ENCODE results near the gene KRTAP2-3. TPM values are rescaled to one million over a fixed set of nuclear protein-coding genes. Genes with fewer than 3 reads are reported as not detected.
"Not testable (repeated sequence)": the region's sequence is repeated elsewhere in the genome, so short reads cannot be mapped to it uniquely, and the experiment has no call there.

KRTAP2-3 gene
- total RNA-seq, 2 donors from 2014 or later: not detected

GRCh38 chr17:41063449-41063848 is 3.5 kb upstream of the KRTAP2-3 start:
- no peak overlapping the region for H3K9ac ChIP-seq (ENCODE audit: extremely low read depth, low read length, poor library complexity, severe bottlenecking)
- Mint-ChIP-seq H3K36me3 (ENCODE audit: low read depth) (no peaks in the 10 kb centered on the region), H3K27me3 (ENCODE audit: insufficient read depth) (no peaks in the 10 kb centered on the region), H3K4me3 (no peak overlapping the region), H3K9me3 (no peaks in the 10 kb centered on the region), H3K4me1 (peaks cover 3% of the 10 kb centered on the region), H3K27ac (no peak overlapping the region)
- H3K36me3 ChIP-seq (ENCODE audit: control insufficient read depth, insufficient read depth, low read length): no peaks in the 10 kb centered on the region
- no peak for DNase-seq
- 96% methylated on average over 4 of the region's 4 CpGs; no CpG with 5 or more reads in 1 of the 2 experiments for WGBS, 2 experiments (ENCODE audit: insufficient coverage in 1 of 2, insufficient read length in 1 of 2)
- TF ChIP-seq CTCF (conservative IDR thresholded peaks at IDR 0.05): no peak
- H3K27me3 ChIP-seq (ENCODE audit: control insufficient read depth, insufficient read depth, low read length, poor library complexity, severe bottlenecking): no peaks in the 10 kb centered on the region
- H3K4me3 ChIP-seq (ENCODE audit: low read length): no peak overlapping the region
- no peak overlapping the region for H3K27ac ChIP-seq (ENCODE audit: low read depth, low read length)
- no peaks in the 10 kb centered on the region for H3K9me3 ChIP-seq (ENCODE audit: control insufficient read depth, low read length)
- H3K4me1 ChIP-seq (ENCODE audit: control insufficient read depth, insufficient read depth, low read length): no peaks in the 10 kb centered on the region

GRCh38 chr17:41061964-41062363 is 2.0 kb upstream of the KRTAP2-3 start:
- H3K9ac ChIP-seq (ENCODE audit: extremely low read depth, low read length, poor library complexity, severe bottlenecking): no peak overlapping the region
- H3K9me3 ChIP-seq (ENCODE audit: control insufficient read depth, low read length): peaks cover 7% of the 10 kb centered on the region
- no peaks in the 10 kb centered on the region for H3K27me3 ChIP-seq (ENCODE audit: control insufficient read depth, insufficient read depth, low read length, poor library complexity, severe bottlenecking)
- DNase-seq: no peak
- Mint-ChIP-seq H3K27ac (no peak overlapping the region), H3K4me3 (no peak overlapping the region), H3K4me1 (peaks cover 3% of the 10 kb centered on the region), H3K9me3 (peaks cover 7% of the 10 kb centered on the region), H3K27me3 (ENCODE audit: insufficient read depth) (no peaks in the 10 kb centered on the region), H3K36me3 (ENCODE audit: low read depth) (no peaks in the 10 kb centered on the region)
- H3K4me3 ChIP-seq (ENCODE audit: low read length): no peak overlapping the region
- H3K36me3 ChIP-seq (ENCODE audit: control insufficient read depth, insufficient read depth, low read length): no peaks in the 10 kb centered on the region
- no peak overlapping the region for H3K27ac ChIP-seq (ENCODE audit: low read depth, low read length)
- H3K4me1 ChIP-seq (ENCODE audit: control insufficient read depth, insufficient read depth, low read length): no peaks in the 10 kb centered on the region
- TF ChIP-seq CTCF (conservative IDR thresholded peaks at IDR 0.05): no peak
- 90 to 97% methylated on average over 1 of the region's 1 CpG for WGBS, 2 experiments (ENCODE audit: insufficient coverage in 1 of 2, insufficient read length in 1 of 2)

DNA sequence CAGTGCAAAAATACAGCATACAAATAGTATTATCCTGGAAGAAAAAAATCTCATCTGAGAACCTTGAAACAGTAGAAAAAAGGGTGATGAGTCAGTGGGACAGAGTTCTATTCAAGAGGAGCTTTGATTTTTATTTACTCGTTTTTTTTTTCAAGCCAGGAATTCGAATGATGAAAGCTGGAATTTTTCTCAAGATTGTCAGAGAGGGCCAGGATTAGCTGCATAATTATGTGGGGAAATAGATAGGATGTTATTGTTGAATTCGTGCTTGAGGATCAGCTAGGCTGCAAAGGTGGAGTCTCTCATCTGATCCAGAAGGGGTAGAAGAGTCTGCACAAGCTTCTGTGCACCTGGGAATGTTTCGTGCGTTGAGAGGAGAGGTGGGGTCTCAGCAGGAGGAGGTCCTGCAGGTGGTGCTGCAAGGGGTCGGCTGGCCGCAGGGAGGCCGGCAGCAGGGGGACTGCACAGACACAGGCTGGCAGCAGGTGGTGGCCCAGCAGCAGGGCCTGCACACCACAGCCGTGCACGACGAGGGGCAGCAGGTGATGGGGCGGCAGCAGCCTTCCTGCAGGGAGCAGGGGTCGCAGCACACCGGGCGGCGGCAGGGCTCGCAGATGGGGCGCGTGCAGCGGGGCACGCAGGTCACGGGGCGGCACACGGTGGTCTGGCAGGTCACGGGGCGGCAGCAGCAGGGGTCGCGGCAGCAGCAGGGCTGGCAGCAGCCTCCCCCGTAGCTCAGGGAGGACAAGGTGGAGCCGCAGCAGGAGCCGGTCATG is 450 bp downstream of the KRTAP2-3 start:
- H3K9me3 Mint-ChIP-seq; H3K36me3 ChIP-seq (ENCODE audit: control insufficient read depth, insufficient read depth, low read length); H3K27me3 Mint-ChIP-seq (ENCODE audit: insufficient read depth); H3K4me1 ChIP-seq (ENCODE audit: control insufficient read depth, insufficient read depth, low read length); H3K9ac ChIP-seq (ENCODE audit: extremely low read depth, low read length, poor library complexity, severe bottlenecking); H3K4me3 ChIP-seq (ENCODE audit: low read length); H3K27ac Mint-ChIP-seq; H3K27ac ChIP-seq (ENCODE audit: low read depth, low read length); H3K4me3 Mint-ChIP-seq; H3K27me3 ChIP-seq (ENCODE audit: control insufficient read depth, insufficient read depth, low read length, poor library complexity, severe bottlenecking); H3K9me3 ChIP-seq (ENCODE audit: control insufficient read depth, low read length); H3K36me3 Mint-ChIP-seq (ENCODE audit: low read depth); H3K4me1 Mint-ChIP-seq: not testable (repeated sequence)
- peak; percentile 62 for DNase-seq
- 74 to 83% methylated on average over 3 to 9 of the region's 31 CpGs for WGBS, 2 experiments (ENCODE audit: insufficient coverage in 1 of 2, insufficient read length in 1 of 2)

Data from endodermal cell (in vitro differentiated cells).